IMR-90 (cell line): ENCODE data around the gene FARP1. TPM values are rescaled to one million over a fixed set of nuclear protein-coding genes. Genes with fewer than 3 reads are reported as not detected.
A peak's percentile ranks its signal among the peaks of the same experiment; 100 is the strongest.

Experiments
- ATAC-seq: fragments of 200-7000 bp; cut with Tn5 transposase; 2 replicates; pipeline ENCODE4 v1.9.1; 2020; ENCODE audit warnings: low read depth, mild to moderate bottlenecking, moderate library complexity
- BruUV-seq: library from RNA; stranded (reverse); fragments of 400-500 nt; replicated peaks from 2 replicates; lab custom pipeline; 2021; lab: Mats Ljungman, UMichigan
- CTCF ChIA-PET: fragments of 300-600 bp; formaldehyde crosslinking; extraction: SDS; loops from one replicate; lab custom pipeline; 2021; ENCODE audit warnings: antibody characterized with exemption; lab: Yijun Ruan, JAX
- POLR2A ChIA-PET: fragments of 300-600 bp; sonication (Branson Sonifier 250); formaldehyde crosslinking; loops from one replicate; lab custom pipeline; 2022; ENCODE audit warnings: antibody characterized with exemption; ENCODE audit not compliant: unreplicated experiment; lab: Charles Lee
- DNase-seq: peaks from one replicate; pipeline ENCODE4 v3.0.0; 2013
- H2AFZ ChIP-seq: replicated peaks from 2 replicates; pipeline ENCODE3; 2013; ENCODE audit warnings: low read length, mild to moderate bottlenecking; ENCODE audit not compliant: poor library complexity
- H2AK5ac ChIP-seq: 2 replicates; pipeline ENCODE4 v1.6.1; 2013; ENCODE audit warnings: low read depth, low read length, inconsistent platforms
- H2AK9ac ChIP-seq: replicated peaks from 2 replicates; pipeline ENCODE3; 2013; ENCODE audit warnings: mild to moderate bottlenecking, low read depth, low read length, moderate library complexity; ENCODE audit not compliant: poor library complexity
- H2BK120ac ChIP-seq: 2 replicates; pipeline ENCODE4 v1.6.1; 2013; ENCODE audit warnings: low read depth, low read length, inconsistent platforms
- H2BK15ac ChIP-seq: 3 replicates; pipeline ENCODE4 v1.6.1; 2013; ENCODE audit warnings: low read depth, low read length, inconsistent platforms
- H2BK20ac ChIP-seq: 2 replicates; pipeline ENCODE4 v1.6.1; 2013; ENCODE audit warnings: low read depth, mild to moderate bottlenecking, inconsistent platforms, low read length, moderate library complexity
- H2BK5ac ChIP-seq: 2 replicates; pipeline ENCODE4 v1.6.1; 2013; ENCODE audit warnings: mild to moderate bottlenecking, low read depth, low read length, inconsistent platforms; ENCODE audit not compliant: poor library complexity, severe bottlenecking
- H3K14ac ChIP-seq: replicated peaks from 2 replicates; pipeline ENCODE4 v1.6.1; 2013; ENCODE audit warnings: low read depth, low read length, inconsistent platforms
- H3K18ac ChIP-seq: 2 replicates; pipeline ENCODE4 v1.6.1; 2013; ENCODE audit warnings: low read depth, low read length, control low read depth
- H3K23ac ChIP-seq: 2 replicates; pipeline ENCODE4 v1.6.1; 2013; ENCODE audit warnings: low read depth, low read length, inconsistent platforms
- H3K27ac ChIP-seq: 2 replicates; pipeline ENCODE4 v1.5.1; 2013; ENCODE audit warnings: mild to moderate bottlenecking, control low read depth, low read length; ENCODE audit not compliant: insufficient read depth
- H3K27me3 ChIP-seq: 2 replicates; pipeline ENCODE4 v1.6.1; 2013; ENCODE audit warnings: low read length; ENCODE audit not compliant: control insufficient read depth, insufficient read depth
- H3K36me3 ChIP-seq: 2 replicates; pipeline ENCODE4 v1.6.1; 2013; ENCODE audit warnings: low read length, mixed read lengths; ENCODE audit not compliant: control insufficient read depth, insufficient read depth
- H3K4ac ChIP-seq: 2 replicates; pipeline ENCODE4 v1.6.1; 2013; ENCODE audit warnings: low read depth, low read length, inconsistent platforms
- H3K4me1 ChIP-seq: 2 replicates; pipeline ENCODE4 v1.6.1; 2013; ENCODE audit warnings: low read length, mixed read lengths; ENCODE audit not compliant: control insufficient read depth, insufficient read depth
- H3K4me2 ChIP-seq: 2 replicates; pipeline ENCODE4 v1.6.1; 2013; ENCODE audit warnings: low read depth, mild to moderate bottlenecking, control low read depth, low read length, moderate library complexity
- H3K4me3 ChIP-seq: 2 replicates; pipeline ENCODE4 v1.5.1; 2013; ENCODE audit warnings: low read depth, mild to moderate bottlenecking, control low read depth, low read length, moderate library complexity; ENCODE audit not compliant: insufficient read depth
- H3K56ac ChIP-seq: 2 replicates; pipeline ENCODE4 v1.6.1; 2013; ENCODE audit warnings: low read length, inconsistent platforms; ENCODE audit not compliant: insufficient read depth; ENCODE audit errors: extremely low read depth
- H3K79me1 ChIP-seq, 2 experiments: 2 replicates each; pipeline ENCODE4 v1.6.1; 2013; ENCODE audit warnings: low read length in 2 of 2, inconsistent platforms in 1 of 2, low read depth in 1 of 2
- H3K9ac ChIP-seq: 2 replicates; pipeline ENCODE4 v1.6.1; 2013; ENCODE audit warnings: low read depth, low read length, control low read depth
- H3K9me1 ChIP-seq: 2 replicates; pipeline ENCODE4 v1.6.1; 2013; ENCODE audit warnings: low read length, inconsistent platforms; ENCODE audit not compliant: insufficient read depth
- H3K9me3 ChIP-seq: 2 replicates; pipeline ENCODE4 v1.6.1; 2013; ENCODE audit warnings: low read length; ENCODE audit not compliant: control insufficient read depth, insufficient read depth
- H4K20me1 ChIP-seq: 2 replicates; pipeline ENCODE4 v1.6.1; 2013; ENCODE audit warnings: low read length, inconsistent platforms; ENCODE audit not compliant: insufficient read depth
- H4K5ac ChIP-seq: 2 replicates; pipeline ENCODE4 v1.6.1; 2013; ENCODE audit warnings: mild to moderate bottlenecking, low read depth, low read length, control low read depth
- H4K8ac ChIP-seq, 2 experiments: 2 replicates each; pipeline ENCODE4 v1.6.1; 2013; ENCODE audit warnings: low read depth in 2 of 2, low read length in 2 of 2, control low read depth in 1 of 2, inconsistent platforms in 1 of 2
- H4K91ac ChIP-seq: 2 replicates; pipeline ENCODE4 v1.6.1; 2013; ENCODE audit warnings: low read depth, low read length, inconsistent platforms; ENCODE audit not compliant: insufficient read depth
- BHLHE40 ChIP-seq: fragments of 150-350 bp; IDR thresholded peaks from 2 replicates; pipeline ENCODE4 v1.6.1; 2016; ENCODE audit warnings: mild to moderate bottlenecking, low read depth, low read length
- CEBPB ChIP-seq: IDR thresholded peaks from 2 replicates; pipeline ENCODE4 v1.6.1; 2012; ENCODE audit warnings: low read depth, low read length, improper control_type of control experiment
- CHD1 ChIP-seq: IDR thresholded peaks from 2 replicates; pipeline ENCODE4 v1.6.1; 2012; ENCODE audit warnings: low read depth, low read length, improper control_type of control experiment
- CTCF ChIP-seq: conservative IDR thresholded peaks from 2 replicates; pipeline ENCODE4 v1.5.1; 2012; ENCODE audit warnings: mild to moderate bottlenecking, low read depth, low read length, improper control_type of control experiment
- ELK1 ChIP-seq: fragments of 150-350 bp; IDR thresholded peaks from 2 replicates; pipeline ENCODE4 v1.6.1; 2016; ENCODE audit warnings: low read depth, mild to moderate bottlenecking, low read length, moderate library complexity, borderline replicate concordance
- FOS ChIP-seq: fragments of 150-350 bp; IDR thresholded peaks from 2 replicates; pipeline ENCODE4 v1.6.1; 2016; ENCODE audit warnings: low read depth, low read length
- MAFK ChIP-seq: IDR thresholded peaks from 2 replicates; pipeline ENCODE4 v1.6.1; 2012; ENCODE audit warnings: low read depth, low read length, improper control_type of control experiment
- MAZ ChIP-seq: IDR thresholded peaks from 2 replicates; pipeline ENCODE4 v1.6.1; 2012; ENCODE audit warnings: low read depth, mild to moderate bottlenecking, low read length, improper control_type of control experiment, moderate library complexity, borderline replicate concordance
- MXI1 ChIP-seq: IDR thresholded peaks from 2 replicates; pipeline ENCODE4 v1.6.1; 2012; ENCODE audit warnings: low read depth, mild to moderate bottlenecking, low read length, moderate library complexity, borderline replicate concordance
- NFE2L2 ChIP-seq: fragments of 150-350 bp; IDR thresholded peaks from 2 replicates; pipeline ENCODE4 v1.6.1; 2016; ENCODE audit warnings: low read depth, mild to moderate bottlenecking, low read length
- POLR2A ChIP-seq: IDR thresholded peaks from 2 replicates; pipeline ENCODE4 v1.6.1; 2012; ENCODE audit warnings: mild to moderate bottlenecking, low read depth, low read length
- RAD21 ChIP-seq: IDR thresholded peaks from 2 replicates; pipeline ENCODE4 v1.6.1; 2012; ENCODE audit warnings: low read length, improper control_type of control experiment
- RCOR1 ChIP-seq: IDR thresholded peaks from 2 replicates; pipeline ENCODE4 v1.6.1; 2012; ENCODE audit warnings: mild to moderate bottlenecking, low read length, improper control_type of control experiment; ENCODE audit not compliant: insufficient replicate concordance
- RFX5 ChIP-seq: IDR thresholded peaks from 2 replicates; pipeline ENCODE4 v1.8.0; 2012; ENCODE audit warnings: low read depth, mild to moderate bottlenecking, low read length, moderate library complexity
- SMC3 ChIP-seq: fragments of 150-350 bp; IDR thresholded peaks from 2 replicates; pipeline ENCODE4 v1.6.1; 2016; ENCODE audit warnings: low read depth, mild to moderate bottlenecking, antibody characterized with exemption, low read length, moderate library complexity
- USF2 ChIP-seq: fragments of 150-350 bp; IDR thresholded peaks from 2 replicates; pipeline ENCODE4 v1.6.1; 2017; ENCODE audit warnings: mild to moderate bottlenecking, antibody characterized with exemption, low read length, low read depth
- WGBS, 2 experiments: methylation state at CpG; one replicate each; pipeline versions ENCODE4 v1.1.5 to v1.1.7; 2013; ENCODE audit warnings: missing lambda C conversion rate in 2 of 2; ENCODE audit not compliant: insufficient read length in 1 of 2; ENCODE audit errors: extremely low coverage in 2 of 2; 5-methylcytosine and 5-hydroxymethylcytosine counted together
- dilution Hi-C: fragments of 300-500 bp; cut with HindIII; formaldehyde crosslinking; loops from one replicate; pipeline ENCODE4 v1.14.3; 2018; ENCODE audit warnings: low sequenced_read_pairs; ENCODE audit not compliant: unreplicated experiment
- in situ Hi-C: fragments of 300-500 bp; cut with MboI; formaldehyde crosslinking; loops from 3 replicates; pipeline ENCODE4 v1.14.3; 2019; ENCODE audit warnings: low sequenced_read_pairs, inconsistent platforms, mixed read lengths
- intact Hi-C: fragments of 100-400 bp; cut with micrococcal nuclease; formaldehyde crosslinking; loops from 2 replicates; pipeline ENCODE4 v1.10.0; 2022
- polyA plus RNA-seq, 3 experiments: library from polyadenylated mRNA; depleted of rRNA; stranded (reverse); fragments of >200 nt; gene quantifications; 2 replicates each; pipeline ENCODE4 v1.2.3, GENCODE V29; 2012; ENCODE audit warnings: low replicate concordance in 1 of 3
- total RNA-seq: library from RNA; depleted of rRNA; stranded (reverse); fragments of >200 nt; gene quantifications from 2 replicates; pipeline ENCODE4 v1.2.3, GENCODE V29; 2012

Gene FARP1
- total and polyA plus RNA-seq, 2 of the 4 experiments (the other 2 are of a cell fraction) = 39.6 to 57.0 TPM

GRCh38 chr13:98496479-98496791, 353.5 kb downstream of the FARP1 start:
- Histone ChIP-seq H4K5ac (no peak overlapping the region; the same call in 1 of the 2 replicates), H4K91ac (no peak overlapping the region), H3K4ac (no peak overlapping the region), H2AFZ (no peak overlapping the region), H3K9ac (no peak overlapping the region), H2AK5ac (no peak overlapping the region), H3K56ac (no peak overlapping the region), H2BK20ac (no peak overlapping the region), H3K79me1 (peaks cover 49 to 85% of the 10 kb centered on the region in 2 experiments), H3K4me1 (peaks cover 13% of the 10 kb centered on the region), H2BK5ac (no peak overlapping the region), H2AK9ac (no peak overlapping the region), H3K23ac (no peak overlapping the region), H3K14ac (peak overlapping the region; percentile 7; the same call in 1 of the 2 replicates), H3K4me2 (peak overlapping the region; percentile 48; the same call in 1 of the 2 replicates), H3K9me1 (peaks cover 27% of the 10 kb centered on the region), H3K27ac (peak overlapping the region; percentile 51; the same call in 1 of the 2 replicates), H3K18ac (no peak overlapping the region), H3K9me3 (no peaks in the 10 kb centered on the region), H3K27me3 (no peaks in the 10 kb centered on the region), H2BK15ac (no peak overlapping the region), H4K20me1 (peaks cover 63% of the 10 kb centered on the region), H3K4me3 (no peak overlapping the region), H4K8ac (no peak overlapping the region), H3K36me3 (peaks cover 8% of the 10 kb centered on the region; the same call in 1 of the 2 replicates), H2BK120ac (no peak overlapping the region)
- ATAC-seq (no peak), DNase-seq (no peak)
- in situ Hi-C loops (no loop called here), intact Hi-C loops (no loop called here), dilution Hi-C loops (no loop called here)
- ChIA-PET CTCF (no interaction called here), POLR2A (no interaction called here)
- TF ChIP-seq MAFK (no peak), FOS (no peak), CHD1 (no peak), SMC3 (no peak), RFX5 (no peak), CTCF (no peak), USF2 (no peak), ELK1 (no peak), CEBPB (no peak), RCOR1 (no peak), MAZ (no peak), RAD21 (no peak), BHLHE40 (no peak), POLR2A (no peak), MXI1 (no peak), NFE2L2 (no peak)
- BruUV-seq = no TSS peak
- WGBS, 2 experiments = no CpG with 5 or more reads among the region's 3 CpGs
